Subcutaneous adipose tissue (tissue), 4 donors: ENCODE measurements around the gene TGFBR3. TPM values are rescaled to one million over a fixed set of nuclear protein-coding genes. Genes with fewer than 3 reads are reported as not detected.

Experiments
- CTCF ChIP-seq: fragments of 450-650 bp; IDR thresholded peaks from one replicate; pipeline ENCODE4 v1.5.1; 2016; ENCODE audit warnings: low read depth, mild to moderate bottlenecking, control low read depth, antibody characterized with exemption, moderate library complexity
- total RNA-seq, 4 donors: library from RNA; depleted of rRNA; stranded (reverse); fragments of >200 nt; gene quantifications; one replicate each; pipeline ENCODE4 v1.1.0, GENCODE V29; 2016

The TGFBR3 gene
- total RNA-seq, 4 donors from 2014 or later = 206 to 374 (median 284) TPM

- TF ChIP-seq CTCF = no peak
Measured at GRCh38 chr1:91700332-91700731, 185.6 kb downstream of the TGFBR3 start.

GRCh38 chr1:91699339-91699974 is 186.5 kb downstream of the TGFBR3 start:
- TF ChIP-seq CTCF = no peak

- TF ChIP-seq CTCF = no peak
Measured at GRCh38 chr1:91697861-91698260, 188.1 kb downstream of the TGFBR3 start.

GRCh38 chr1:91697416-91697815 is 188.5 kb downstream of the TGFBR3 start:
- no peak for TF ChIP-seq CTCF

GRCh38 chr1:91696321-91696720 is 189.6 kb downstream of the TGFBR3 start:
- no peak for TF ChIP-seq CTCF

GRCh38 chr1:91693557-91693956 is 192.4 kb downstream of the TGFBR3 start:
- TF ChIP-seq CTCF = no peak

- no peak for TF ChIP-seq CTCF
Measured at GRCh38 chr1:91691525-91691924, 194.4 kb downstream of the TGFBR3 start.
